Superior temporal gyrus (tissue), 1 donor: ENCODE data around the gene PLEKHF1.
"Not testable (repeated sequence)": the region's sequence is repeated elsewhere in the genome, so short reads cannot be mapped to it uniquely, and the experiment has no call there.

Experiments used
- DNase-seq: peaks from one replicate; pipeline ENCODE4 v3.0.0-alpha.2; 2016; ENCODE audit errors: extremely low spot score

The PLEKHF1 gene

GRCh38 chr19:29700498-29700897, 35.2 kb downstream of the PLEKHF1 start:
- DNase-seq: no peak

GRCh38 chr19:29702161-29702962, 37.1 kb downstream of the PLEKHF1 start:
- DNase-seq: no peak

GRCh38 chr19:29702963-29703320, 37.7 kb downstream of the PLEKHF1 start:
- DNase-seq: no peak

- no peak for DNase-seq
Measured at GRCh38 chr19:29704562-29705558, 39.6 kb downstream of the PLEKHF1 start.

GRCh38 chr19:29705706-29706105, 40.4 kb downstream of the PLEKHF1 start:
- DNase-seq: no peak

- no peak for DNase-seq
Measured at GRCh38 chr19:29706635-29707034, 41.4 kb downstream of the PLEKHF1 start.

- DNase-seq: no peak
Measured at GRCh38 chr19:29708554-29709439, 43.5 kb downstream of the PLEKHF1 start.

GRCh38 chr19:29709440-29709798, 44.2 kb downstream of the PLEKHF1 start:
- DNase-seq: not testable (repeated sequence)

- no peak for DNase-seq
Measured at GRCh38 chr19:29711584-29712132, 46.4 kb downstream of the PLEKHF1 start.

- DNase-seq: no peak
Measured at GRCh38 chr19:29712744-29713516, 47.7 kb downstream of the PLEKHF1 start.

- no peak for DNase-seq
Measured at GRCh38 chr19:29714371-29714952, 49.2 kb downstream of the PLEKHF1 start.

GRCh38 chr19:29714953-29715700, 49.9 kb downstream of the PLEKHF1 start, which contains the start of gene C19orf12:
TSS of gene C19orf12 (minus strand) at chr19:29715261. CDS start at chr19:29708413, 6,848 bp downstream.
- peak; percentile 53 for DNase-seq

- no peak for DNase-seq
Measured at GRCh38 chr19:29715701-29716581, 50.7 kb downstream of the PLEKHF1 start.

GRCh38 chr19:29717051-29717450, 51.8 kb downstream of the PLEKHF1 start:
- DNase-seq: no peak

- DNase-seq: peak; percentile 32
Measured at GRCh38 chr19:29724102-29724641, 58.9 kb downstream of the PLEKHF1 start.

GRCh38 chr19:29724746-29725145, 59.5 kb downstream of the PLEKHF1 start:
- DNase-seq: no peak
